DOHH2 (cell line): ENCODE data around the gene IGSF3.
"Not testable (repeated sequence)": the region's sequence is repeated elsewhere in the genome, so short reads cannot be mapped to it uniquely, and the experiment has no call there.

Experiments used
- EZH2phosphoT487 ChIP-seq: fragments of 200-600 bp; sonication (generic); IDR thresholded peaks from 2 replicates; pipeline ENCODE4 v1.6.1; 2017; ENCODE audit warnings: borderline replicate concordance, mild to moderate bottlenecking, antibody characterized with exemption, low read length, moderate library complexity, mixed read lengths
- TF ChIP-seq, protein P1 (sequence below): fragments of 200-600 bp; sonication (generic); IDR thresholded peaks from one replicate; pipeline ENCODE4 v1.5.1; 2014; ENCODE audit warnings: antibody characterized with exemption, mild to moderate bottlenecking, low read depth, low read length; ENCODE audit not compliant: poor library complexity, severe bottlenecking

DNA sequence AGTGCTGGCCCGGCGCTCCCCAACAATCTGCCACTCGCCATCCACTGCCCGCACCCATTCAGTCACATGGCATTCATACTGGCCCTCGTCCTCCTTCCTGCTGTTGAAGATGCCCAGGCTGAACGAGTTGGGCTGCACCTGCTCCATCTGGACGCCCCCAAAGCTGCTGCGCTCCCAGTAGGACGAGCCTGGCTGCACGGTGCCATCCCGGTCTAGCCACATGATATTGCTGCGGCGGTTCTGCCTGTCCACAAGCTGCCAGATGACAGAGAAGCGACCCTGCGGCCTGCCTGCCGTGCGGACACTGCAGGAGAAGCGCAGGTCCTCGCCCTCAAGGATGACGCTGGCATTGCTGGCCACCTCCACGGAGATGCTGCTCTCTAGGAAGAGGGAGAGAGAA is 63.9 kb downstream of the IGSF3 start:
- TF ChIP-seq, protein P1, sequence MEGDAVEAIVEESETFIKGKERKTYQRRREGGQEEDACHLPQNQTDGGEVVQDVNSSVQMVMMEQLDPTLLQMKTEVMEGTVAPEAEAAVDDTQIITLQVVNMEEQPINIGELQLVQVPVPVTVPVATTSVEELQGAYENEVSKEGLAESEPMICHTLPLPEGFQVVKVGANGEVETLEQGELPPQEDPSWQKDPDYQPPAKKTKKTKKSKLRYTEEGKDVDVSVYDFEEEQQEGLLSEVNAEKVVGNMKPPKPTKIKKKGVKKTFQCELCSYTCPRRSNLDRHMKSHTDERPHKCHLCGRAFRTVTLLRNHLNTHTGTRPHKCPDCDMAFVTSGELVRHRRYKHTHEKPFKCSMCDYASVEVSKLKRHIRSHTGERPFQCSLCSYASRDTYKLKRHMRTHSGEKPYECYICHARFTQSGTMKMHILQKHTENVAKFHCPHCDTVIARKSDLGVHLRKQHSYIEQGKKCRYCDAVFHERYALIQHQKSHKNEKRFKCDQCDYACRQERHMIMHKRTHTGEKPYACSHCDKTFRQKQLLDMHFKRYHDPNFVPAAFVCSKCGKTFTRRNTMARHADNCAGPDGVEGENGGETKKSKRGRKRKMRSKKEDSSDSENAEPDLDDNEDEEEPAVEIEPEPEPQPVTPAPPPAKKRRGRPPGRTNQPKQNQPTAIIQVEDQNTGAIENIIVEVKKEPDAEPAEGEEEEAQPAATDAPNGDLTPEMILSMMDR: not testable (repeated sequence)
- not testable (repeated sequence) for TF ChIP-seq EZH2phosphoT487
